Right kidney (tissue), 1 donor: Measurements from ENCODE around the gene PNPO.
A peak's percentile ranks its signal among the peaks of the same experiment; 100 is the strongest.

Experiments used
- DNase-seq: peaks from one replicate; pipeline ENCODE4 v3.0.0-alpha.2; 2016

The PNPO gene

GRCh38 chr17:47948706-47949196 lies 7.4 kb downstream of the PNPO start:
- DNase-seq = no peak

- DNase-seq = peak; percentile 79
These were observed 7.9 kb downstream of the PNPO start for GRCh38 chr17:47949197-47949759.

- DNase-seq = no peak
These were observed 8.6 kb downstream of the PNPO start for GRCh38 chr17:47949946-47950345.

- no peak for DNase-seq
These were observed 9.1 kb downstream of the PNPO start for GRCh38 chr17:47950448-47950847.

- DNase-seq = no peak
These were observed 11.0 kb downstream of the PNPO start for GRCh38 chr17:47952171-47953021.

- no peak for DNase-seq
These were observed 12.5 kb downstream of the PNPO start for GRCh38 chr17:47953909-47954308.

- DNase-seq = no peak
These were observed 14.4 kb downstream of the PNPO start for GRCh38 chr17:47955497-47956461.

GRCh38 chr17:47956791-47957590 lies 15.6 kb downstream of the PNPO start:
- DNase-seq = peak; percentile 49

- peak; percentile 62 for DNase-seq
These were observed 16.5 kb downstream of the PNPO start, which contains the start of gene PRR15L for GRCh38 chr17:47957591-47958490. PRR15L (minus strand) TSS chr17:47957883; CDS start chr17:47953234, 4,649 bp downstream.

GRCh38 chr17:47959825-47960655 lies 18.7 kb downstream of the PNPO start:
- no peak for DNase-seq

GRCh38 chr17:47961406-47961805 lies 20.0 kb downstream of the PNPO start:
- DNase-seq = no peak

GRCh38 chr17:47962901-47963300 lies 21.5 kb downstream of the PNPO start:
- no peak for DNase-seq

- no peak for DNase-seq
These were observed 23.5 kb downstream of the PNPO start for GRCh38 chr17:47964856-47965255.

GRCh38 chr17:47966079-47966519 lies 24.7 kb downstream of the PNPO start:
- no peak for DNase-seq

- no peak for DNase-seq
These were observed 26.4 kb downstream of the PNPO start for GRCh38 chr17:47967607-47968252.

- DNase-seq = no peak
These were observed 27.5 kb downstream of the PNPO start for GRCh38 chr17:47968836-47969235.

- no peak for DNase-seq
These were observed 28.8 kb downstream of the PNPO start for GRCh38 chr17:47969930-47970724.
